HepG2 (cell line): ENCODE data around the gene FAM118B. TPM values are rescaled to one million over a fixed set of nuclear protein-coding genes. Genes with fewer than 3 reads are reported as not detected.

Experiments
- CEBPG ChIP-seq: IDR thresholded peaks from 2 replicates; pipeline ENCODE4 v1.6.1; 2016
- CEBPZ ChIP-seq: IDR thresholded peaks from 2 replicates; pipeline ENCODE4 v1.6.1; 2012; ENCODE audit warnings: low read length, improper control_type of control experiment
- HCFC1 ChIP-seq: fragments of 150-350 bp; IDR thresholded peaks from 2 replicates; pipeline ENCODE4 v1.6.1; 2014; ENCODE audit warnings: low read depth, low read length
- HOMEZ ChIP-seq: IDR thresholded peaks from 2 replicates; pipeline ENCODE4 v1.6.1; 2016; ENCODE audit warnings: low read depth
- PRPF4 ChIP-seq: fragments of 200-400 bp; formaldehyde crosslinking; IDR thresholded peaks from 2 replicates; pipeline ENCODE4 v1.6.1; 2016; ENCODE audit warnings: low read length, low read depth; ENCODE audit not compliant: poor library complexity, severe bottlenecking
- RXRB ChIP-seq: IDR thresholded peaks from 2 replicates; pipeline ENCODE4 v1.6.1; 2016; ENCODE audit warnings: borderline replicate concordance, missing genetic modification reagents, missing compliant biosample characterization
- SRSF4 ChIP-seq: fragments of 200-400 bp; formaldehyde crosslinking; IDR thresholded peaks from one replicate; pipeline ENCODE4 v1.6.1; 2018; ENCODE audit warnings: mild to moderate bottlenecking, low read depth, low read length, moderate library complexity; ENCODE audit not compliant: poor library complexity, severe bottlenecking
- THAP7 ChIP-seq: sonication (generic); formaldehyde crosslinking; IDR thresholded peaks from 2 replicates; pipeline ENCODE4 v1.8.1; 2023; ENCODE audit warnings: mild to moderate bottlenecking, missing genetic modification reagents
- ZBTB7A ChIP-seq: sonication (generic); formaldehyde crosslinking; IDR thresholded peaks from 2 replicates; pipeline ENCODE4 v1.8.0; 2022; ENCODE audit warnings: mild to moderate bottlenecking, missing genetic modification reagents
- ZNF256 ChIP-seq: sonication (generic); formaldehyde crosslinking; conservative IDR thresholded peaks from 2 replicates; pipeline ENCODE4 v1.4.0; 2020; ENCODE audit warnings: missing genetic modification reagents
- ZNF292 ChIP-seq: sonication (generic); formaldehyde crosslinking; IDR thresholded peaks from 2 replicates; pipeline ENCODE4 v1.8.1; 2022; ENCODE audit warnings: mild to moderate bottlenecking, low read depth, missing genetic modification reagents, borderline replicate concordance
- ZNF317 ChIP-seq: sonication (generic); formaldehyde crosslinking; IDR thresholded peaks from 2 replicates; pipeline ENCODE4 v1.5.0; 2020; ENCODE audit warnings: mild to moderate bottlenecking, missing genetic modification reagents
- ZNF761 ChIP-seq: sonication (generic); formaldehyde crosslinking; conservative IDR thresholded peaks from 2 replicates; pipeline ENCODE4 v1.4.0; 2020; ENCODE audit warnings: mild to moderate bottlenecking, missing genetic modification reagents
- ZNF83 ChIP-seq: sonication (generic); formaldehyde crosslinking; IDR thresholded peaks from 2 replicates; pipeline ENCODE4 v1.4.0; 2020; ENCODE audit warnings: missing genetic modification reagents, mild to moderate bottlenecking, borderline replicate concordance
- ZSCAN21 ChIP-seq: sonication (generic); formaldehyde crosslinking; IDR thresholded peaks from 2 replicates; pipeline ENCODE4 v1.8.0; 2022; ENCODE audit warnings: mild to moderate bottlenecking, missing genetic modification reagents, moderate library complexity, borderline replicate concordance
- ZSCAN22 ChIP-seq: sonication (generic); formaldehyde crosslinking; IDR thresholded peaks from 2 replicates; pipeline ENCODE4 v1.4.0; 2020; ENCODE audit warnings: mild to moderate bottlenecking, missing genetic modification reagents
- ZZZ3 ChIP-seq: sonication (generic); formaldehyde crosslinking; IDR thresholded peaks from 2 replicates; pipeline ENCODE4 v1.4.0; 2020; ENCODE audit warnings: missing genetic modification reagents, mild to moderate bottlenecking, borderline replicate concordance
- polyA plus RNA-seq, 8 experiments: library from polyadenylated mRNA; depleted of rRNA in 3 of 8; stranded (reverse) in 7 of 8; unstranded in 1 of 8; fragments of >200 nt; fragmentation: Illumina TruSeq in 4 of 8; extraction: Trizol in 4 of 8; gene quantifications; 2 replicates each; pipeline versions ENCODE4 v1.2.1 to v1.2.3, GENCODE V29; 2011 to 2016; ENCODE audit warnings: low read depth in 4 of 8, missing spikeins in 1 of 8, mixed read lengths in 1 of 8; ENCODE audit not compliant: insufficient read depth in 1 of 8
- total RNA-seq, 5 experiments: library from RNA; depleted of rRNA; stranded (reverse); fragments of >200 nt; fragmentation: Illumina TruSeq; extraction: Trizol; gene quantifications; 2 replicates each; pipeline ENCODE4 v1.2.3, GENCODE V29; 2016; ENCODE audit warnings: low read depth in 1 of 5
- TF ChIP-seq, protein P1 (sequence below): IDR thresholded peaks from 2 replicates; pipeline ENCODE4 v1.6.1; 2018; ENCODE audit warnings: missing genetic modification reagents

Gene FAM118B
- total and polyA plus RNA-seq, 2 of the 13 experiments (the other 11 are each of a cell fraction or from before 2014, with no cell fraction given) = 10.2 to 25.7 TPM

DNA sequence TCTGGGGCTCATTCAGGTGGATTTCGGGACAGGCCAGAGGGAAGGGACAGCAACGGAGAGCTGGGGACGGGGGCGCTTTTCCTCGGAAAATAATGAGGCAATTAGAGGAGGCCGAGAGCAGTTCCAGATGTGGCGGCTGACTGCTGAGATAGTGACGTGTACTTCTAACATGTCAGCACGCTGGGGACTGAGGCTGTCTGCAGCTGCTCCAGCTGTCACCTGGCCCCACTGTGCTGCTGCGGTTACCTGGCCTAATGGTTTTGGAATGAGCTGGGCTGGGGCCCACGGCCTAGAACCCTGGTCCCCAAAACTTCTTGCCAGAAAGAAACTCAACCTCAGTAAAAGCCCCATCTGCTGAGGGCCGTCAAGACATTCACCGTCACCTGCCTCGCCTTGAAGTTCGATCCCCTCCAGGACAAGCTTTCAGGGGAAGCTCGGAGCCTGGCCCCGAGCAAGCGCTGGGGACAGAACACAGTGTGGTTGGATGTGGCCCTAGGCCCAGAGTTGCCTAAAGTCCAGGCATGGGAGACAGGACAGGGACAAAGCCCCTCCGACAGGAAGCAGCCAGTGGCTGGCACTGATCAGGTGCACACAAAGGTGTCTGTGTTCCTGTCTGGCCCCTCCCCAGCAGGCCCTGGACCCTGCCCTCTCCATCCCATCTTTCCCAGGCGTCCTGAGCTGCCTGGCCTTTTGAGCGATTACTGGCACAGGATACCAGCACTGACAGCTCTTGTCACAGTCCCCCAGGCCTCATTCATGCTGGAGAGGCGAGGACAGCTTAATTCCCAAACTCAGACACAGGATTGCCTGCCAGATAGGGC, 22.3 kb upstream of the FAM118B start (continued):
- TF ChIP-seq HOMEZ (CRISPR knock-in tag) (peak; percentile 60; the same call in 1 of the 2 replicates), RXRB (CRISPR knock-in tag) (peak; percentile 78), ZNF317 (CRISPR knock-in tag) (no peak), ZNF292 (CRISPR knock-in tag) (peak; percentile 92; the same call in 1 of the 2 replicates), ZSCAN21 (CRISPR knock-in tag) (peak; percentile 46; the same call in 1 of the 2 replicates), CEBPZ (no peak), ZSCAN22 (CRISPR knock-in tag) (no peak), CEBPG (CRISPR knock-in tag) (peak; percentile 62), ZNF83 (CRISPR knock-in tag) (no peak), PRPF4 (no peak), SRSF4 (no peak), ZBTB7A (CRISPR knock-in tag) (peak; percentile 80), ZNF256 (CRISPR knock-in tag) (no peak), HCFC1 (no peak), THAP7 (CRISPR knock-in tag) (no peak), ZZZ3 (CRISPR knock-in tag) (0 out of 2 replicates have a peak, but pooled peaks have one; percentile 75), ZNF761 (0 out of 2 replicates have a peak, but pooled peaks have one; percentile 42)
- TF ChIP-seq, protein P1, sequence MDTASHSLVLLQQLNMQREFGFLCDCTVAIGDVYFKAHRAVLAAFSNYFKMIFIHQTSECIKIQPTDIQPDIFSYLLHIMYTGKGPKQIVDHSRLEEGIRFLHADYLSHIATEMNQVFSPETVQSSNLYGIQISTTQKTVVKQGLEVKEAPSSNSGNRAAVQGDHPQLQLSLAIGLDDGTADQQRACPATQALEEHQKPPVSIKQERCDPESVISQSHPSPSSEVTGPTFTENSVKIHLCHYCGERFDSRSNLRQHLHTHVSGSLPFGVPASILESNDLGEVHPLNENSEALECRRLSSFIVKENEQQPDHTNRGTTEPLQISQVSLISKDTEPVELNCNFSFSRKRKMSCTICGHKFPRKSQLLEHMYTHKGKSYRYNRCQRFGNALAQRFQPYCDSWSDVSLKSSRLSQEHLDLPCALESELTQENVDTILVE = no peak
